BE2C (cell line): ENCODE measurements around the gene HOXC5.

ENCODE experiments used
- DNase-seq: peaks from one replicate; pipeline ENCODE4 v3.0.0-alpha.2; 2020
- H3K27me3 ChIP-seq: fragments of 250-450 bp; sonication (Bioruptor Pico); 2 replicates; pipeline ENCODE4 v1.5.1; 2020; ENCODE audit warnings: mild to moderate bottlenecking
- H3K36me3 ChIP-seq: fragments of 250-450 bp; sonication (Bioruptor Pico); 2 replicates; pipeline ENCODE4 v1.5.1; 2020; ENCODE audit warnings: mild to moderate bottlenecking
- H3K4me1 ChIP-seq: fragments of 250-450 bp; sonication (Bioruptor Pico); 2 replicates; pipeline ENCODE4 v1.5.1; 2020
- H3K4me3 ChIP-seq: 2 replicates; pipeline ENCODE4 v1.5.1; 2011; ENCODE audit warnings: low read depth, low read length
- H3K9me3 ChIP-seq: fragments of 250-450 bp; sonication (Bioruptor Pico); 2 replicates; pipeline ENCODE4 v1.5.1; 2020
- CTCF ChIP-seq: IDR thresholded peaks from 2 replicates; pipeline ENCODE4 v1.5.1; 2012; ENCODE audit warnings: mild to moderate bottlenecking, low read depth, low read length

Gene HOXC5

GRCh38 chr12:54009171-54010052, 23.4 kb upstream of the HOXC5 start:
- Histone ChIP-seq H3K36me3 (no peaks in the 10 kb centered on the region), H3K4me1 (peaks cover 18% of the 10 kb centered on the region), H3K9me3 (no peaks in the 10 kb centered on the region), H3K4me3 (peak overlapping the region; percentile 96), H3K27me3 (no peaks in the 10 kb centered on the region)
- no peak for TF ChIP-seq CTCF
- DNase-seq = no peak

DNA sequence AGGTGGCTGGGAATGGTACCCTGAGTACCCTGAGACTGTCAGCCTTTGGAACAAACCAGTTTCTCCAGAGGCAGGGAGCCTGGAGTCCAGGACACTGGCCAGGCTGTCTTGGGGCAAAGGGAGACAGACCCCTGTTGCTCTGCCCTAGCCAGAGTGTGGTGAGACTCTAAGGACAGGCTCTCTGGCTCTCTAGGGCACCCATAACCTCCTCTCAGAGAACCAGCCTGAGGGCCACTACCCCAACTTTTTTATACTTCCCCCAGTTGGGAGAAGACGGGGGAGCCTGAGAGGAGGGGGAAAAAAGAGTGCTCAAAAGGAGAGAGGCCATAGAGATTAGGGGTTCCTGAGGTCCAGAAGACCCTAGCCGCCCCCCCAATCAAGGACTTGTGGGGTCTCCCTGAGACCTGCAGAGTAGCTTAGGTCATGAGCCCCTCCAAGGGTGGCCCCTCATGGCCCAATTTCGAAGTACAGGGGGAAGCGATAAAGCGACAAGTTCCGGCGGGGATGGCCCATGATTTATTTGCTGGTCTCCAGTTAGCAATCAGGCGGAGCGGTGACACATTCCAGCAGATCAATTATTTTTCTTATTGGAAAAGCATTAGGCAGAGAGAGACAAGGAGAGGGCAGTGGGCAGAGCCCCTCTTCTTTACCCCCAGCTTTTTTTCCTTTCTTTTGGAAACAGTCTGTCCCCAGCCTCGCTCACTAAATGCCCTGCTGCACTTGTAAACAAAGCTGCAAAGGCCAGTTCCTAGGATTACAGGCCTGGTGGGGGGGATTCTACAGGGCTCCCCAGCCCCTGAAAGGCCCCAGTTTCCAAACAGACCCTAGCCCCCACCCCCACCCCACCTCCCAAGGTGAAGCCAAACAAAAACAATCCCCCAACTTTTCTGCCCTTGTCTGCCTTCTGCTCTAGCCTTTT, 22.5 kb upstream of the HOXC5 start:
- DNase-seq = no peak
- no peak for TF ChIP-seq CTCF
- Histone ChIP-seq H3K36me3 (no peaks in the 10 kb centered on the region), H3K4me1 (peaks cover 16% of the 10 kb centered on the region), H3K4me3 (peak overlapping the region; percentile 96), H3K27me3 (no peaks in the 10 kb centered on the region), H3K9me3 (no peaks in the 10 kb centered on the region)

- no peaks in the 10 kb centered on the region for H3K9me3 ChIP-seq
- DNase-seq = no peak
- no peaks in the 10 kb centered on the region for H3K36me3 ChIP-seq
- no peaks in the 10 kb centered on the region for H3K27me3 ChIP-seq
- peak overlapping the region; percentile 96; the same call in 1 of the 2 replicates for H3K4me3 ChIP-seq
- TF ChIP-seq CTCF = no peak
- H3K4me1 ChIP-seq = peaks cover 19% of the 10 kb centered on the region
Measured at GRCh38 chr12:54010972-54011664, 21.7 kb upstream of the HOXC5 start.

- Histone ChIP-seq H3K4me1 (peaks cover 17% of the 10 kb centered on the region), H3K4me3 (no peak overlapping the region), H3K36me3 (no peaks in the 10 kb centered on the region), H3K9me3 (no peaks in the 10 kb centered on the region), H3K27me3 (no peaks in the 10 kb centered on the region)
- no peak for DNase-seq
- TF ChIP-seq CTCF = no peak
Measured at GRCh38 chr12:54011665-54012532, 21.0 kb upstream of the HOXC5 start.

DNA sequence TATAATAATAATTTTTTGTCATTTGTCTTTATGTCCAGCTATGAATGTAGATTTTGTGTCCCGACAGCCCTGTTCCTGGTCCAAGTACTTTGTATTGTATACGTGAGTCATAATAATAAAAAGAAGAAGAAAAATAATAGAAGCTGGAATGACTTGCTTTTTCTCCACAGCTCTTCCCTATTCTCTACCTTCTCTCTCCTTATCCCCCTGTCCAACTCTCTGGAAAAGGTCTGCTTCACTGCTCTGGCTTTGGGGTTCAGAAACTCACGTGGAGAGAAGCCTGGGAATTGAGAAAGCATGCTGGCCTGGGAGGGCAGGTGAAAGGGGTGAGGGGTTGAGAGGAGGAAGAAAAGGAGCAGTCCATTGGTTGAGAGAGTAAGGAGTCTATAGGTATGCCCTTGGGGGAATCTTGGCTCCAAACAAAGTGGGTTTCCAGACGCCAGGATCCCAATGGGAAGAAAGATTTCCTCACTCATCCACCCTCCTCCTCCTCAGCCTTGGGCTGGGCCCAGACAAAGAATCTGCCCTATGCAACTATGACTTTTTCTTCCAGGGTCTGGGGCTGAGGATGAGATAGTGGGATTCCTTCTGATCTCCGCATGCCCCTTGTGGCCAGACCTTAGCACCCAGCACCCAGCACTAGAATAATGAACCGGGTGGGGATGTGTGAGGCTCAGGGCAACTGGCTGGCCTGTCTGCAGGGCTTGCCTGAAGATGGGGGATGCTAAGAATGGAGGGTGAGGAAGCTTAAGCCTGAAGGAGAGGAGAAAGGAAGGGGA, 20.0 kb upstream of the HOXC5 start:
- Histone ChIP-seq H3K4me3 (no peak overlapping the region), H3K36me3 (no peaks in the 10 kb centered on the region), H3K4me1 (peaks cover 14% of the 10 kb centered on the region)

More for the DNA sequence above, 20.0 kb upstream of the HOXC5 start:
- no peak for DNase-seq
- Histone ChIP-seq H3K9me3 (no peaks in the 10 kb centered on the region), H3K27me3 (no peaks in the 10 kb centered on the region)
- TF ChIP-seq CTCF = peak; percentile 41
